SK-N-SH treated with all-trans-retinoic acid at 6 μM for 48 hours (cell line): ENCODE results near the gene CCNY.

ENCODE experiments used
- CSDC2 ChIP-seq: fragments of 250-450 bp; sonication (Bioruptor Pico); IDR thresholded peaks from 2 replicates; pipeline ENCODE4 v1.5.0; 2020; ENCODE audit warnings: mild to moderate bottlenecking, moderate library complexity
- OSR1 ChIP-seq: fragments of 250-450 bp; sonication (Bioruptor Pico); IDR thresholded peaks from 2 replicates; pipeline ENCODE4 v1.8.0; 2022; ENCODE audit warnings: moderate library complexity, mild to moderate bottlenecking, inconsistent platforms
- TOX ChIP-seq: fragments of 250-450 bp; sonication (Bioruptor Pico); IDR thresholded peaks from 2 replicates; pipeline ENCODE4 v1.8.0; 2021; ENCODE audit warnings: mild to moderate bottlenecking, moderate library complexity, borderline replicate concordance
- ZFP3 ChIP-seq: fragments of 250-450 bp; sonication (Bioruptor Pico); IDR thresholded peaks from 2 replicates; pipeline ENCODE4 v1.5.0; 2020; ENCODE audit warnings: mild to moderate bottlenecking, moderate library complexity
- ZNF8 ChIP-seq: fragments of 450-650 bp; formaldehyde crosslinking; IDR thresholded peaks from 2 replicates; pipeline ENCODE4 v1.5.0; 2020; ENCODE audit warnings: mild to moderate bottlenecking, moderate library complexity
- TF ChIP-seq, protein P1 (sequence below): fragments of 250-450 bp; sonication (Bioruptor Pico); IDR thresholded peaks from 2 replicates; pipeline ENCODE4 v1.8.0; 2020; ENCODE audit warnings: mild to moderate bottlenecking, moderate library complexity, borderline replicate concordance
- TF ChIP-seq, protein P2 (sequence below): fragments of 250-450 bp; sonication (Bioruptor Pico); IDR thresholded peaks from 2 replicates; pipeline ENCODE4 v1.5.1; 2021; ENCODE audit warnings: mild to moderate bottlenecking, moderate library complexity

DNA sequence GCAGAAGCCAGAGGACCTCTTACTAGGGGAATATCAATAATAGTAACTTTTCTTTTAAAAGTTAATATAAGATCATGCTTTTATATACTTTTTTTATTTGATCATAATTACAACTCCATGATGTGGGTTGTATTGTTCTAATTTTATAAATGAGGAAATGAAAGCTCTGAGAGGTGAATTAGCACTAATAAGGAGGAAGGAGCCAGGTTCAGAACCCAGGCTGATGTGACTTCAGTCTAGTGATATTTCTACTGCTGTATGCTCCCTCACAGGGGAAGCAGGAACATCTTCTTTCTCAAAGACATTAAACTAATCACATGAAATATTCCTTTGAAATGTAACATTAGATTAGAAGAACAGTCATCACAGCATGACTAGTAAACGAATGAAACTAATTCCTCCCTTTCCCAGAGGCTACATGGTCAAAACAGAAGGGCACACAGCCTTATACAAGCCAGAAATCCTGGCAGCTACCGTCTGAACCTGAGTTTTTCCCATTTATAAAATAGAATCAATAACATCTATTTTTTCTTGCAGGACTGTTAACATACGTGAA is 187.4 kb downstream of the CCNY start:
- TF ChIP-seq ZNF8 (CRISPR knock-in tag) (no peak), ZFP3 (no peak), OSR1 (CRISPR knock-in tag) (no peak), CSDC2 (no peak), TOX (CRISPR knock-in tag) (no peak)
- TF ChIP-seq, protein P1, sequence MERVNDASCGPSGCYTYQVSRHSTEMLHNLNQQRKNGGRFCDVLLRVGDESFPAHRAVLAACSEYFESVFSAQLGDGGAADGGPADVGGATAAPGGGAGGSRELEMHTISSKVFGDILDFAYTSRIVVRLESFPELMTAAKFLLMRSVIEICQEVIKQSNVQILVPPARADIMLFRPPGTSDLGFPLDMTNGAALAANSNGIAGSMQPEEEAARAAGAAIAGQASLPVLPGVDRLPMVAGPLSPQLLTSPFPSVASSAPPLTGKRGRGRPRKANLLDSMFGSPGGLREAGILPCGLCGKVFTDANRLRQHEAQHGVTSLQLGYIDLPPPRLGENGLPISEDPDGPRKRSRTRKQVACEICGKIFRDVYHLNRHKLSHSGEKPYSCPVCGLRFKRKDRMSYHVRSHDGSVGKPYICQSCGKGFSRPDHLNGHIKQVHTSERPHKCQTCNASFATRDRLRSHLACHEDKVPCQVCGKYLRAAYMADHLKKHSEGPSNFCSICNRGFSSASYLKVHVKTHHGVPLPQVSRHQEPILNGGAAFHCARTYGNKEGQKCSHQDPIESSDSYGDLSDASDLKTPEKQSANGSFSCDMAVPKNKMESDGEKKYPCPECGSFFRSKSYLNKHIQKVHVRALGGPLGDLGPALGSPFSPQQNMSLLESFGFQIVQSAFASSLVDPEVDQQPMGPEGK (CRISPR knock-in tag), result no peak
- TF ChIP-seq, protein P2, sequence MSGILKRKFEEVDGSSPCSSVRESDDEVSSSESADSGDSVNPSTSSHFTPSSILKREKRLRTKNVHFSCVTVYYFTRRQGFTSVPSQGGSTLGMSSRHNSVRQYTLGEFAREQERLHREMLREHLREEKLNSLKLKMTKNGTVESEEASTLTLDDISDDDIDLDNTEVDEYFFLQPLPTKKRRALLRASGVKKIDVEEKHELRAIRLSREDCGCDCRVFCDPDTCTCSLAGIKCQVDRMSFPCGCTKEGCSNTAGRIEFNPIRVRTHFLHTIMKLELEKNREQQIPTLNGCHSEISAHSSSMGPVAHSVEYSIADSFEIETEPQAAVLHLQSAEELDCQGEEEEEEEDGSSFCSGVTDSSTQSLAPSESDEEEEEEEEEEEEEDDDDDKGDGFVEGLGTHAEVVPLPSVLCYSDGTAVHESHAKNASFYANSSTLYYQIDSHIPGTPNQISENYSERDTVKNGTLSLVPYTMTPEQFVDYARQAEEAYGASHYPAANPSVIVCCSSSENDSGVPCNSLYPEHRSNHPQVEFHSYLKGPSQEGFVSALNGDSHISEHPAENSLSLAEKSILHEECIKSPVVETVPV (CRISPR knock-in tag), result no peak
